K562 (cell line): ENCODE results near the gene AJUBA. TPM values are rescaled to one million over a fixed set of nuclear protein-coding genes. Genes with fewer than 3 reads are reported as not detected.

Experiments
- ARHGAP35 ChIP-seq: fragments of 450-650 bp; IDR thresholded peaks from 2 replicates; pipeline ENCODE4 v1.6.1; 2018; ENCODE audit not compliant: partially characterized antibody
- CREB1 ChIP-seq, 2 experiments: sonication (generic) in 1 of 2; formaldehyde crosslinking in 1 of 2; IDR thresholded peaks; 2 replicates each; pipeline versions ENCODE4 v1.6.1 to v1.8.0; 2012 to 2022; ENCODE audit warnings: inconsistent platforms in 1 of 2, mild to moderate bottlenecking in 1 of 2, missing genetic modification reagents in 1 of 2, moderate library complexity in 1 of 2
- E2F8 ChIP-seq: fragments of 450-650 bp; IDR thresholded peaks from 2 replicates; pipeline ENCODE4 v1.7.1; 2018; ENCODE audit warnings: mild to moderate bottlenecking, low read depth; ENCODE audit not compliant: partially characterized antibody
- HOXB6 ChIP-seq: fragments of 250-450 bp; sonication (Bioruptor Pico); IDR thresholded peaks from 2 replicates; pipeline ENCODE4 v1.5.1; 2022; ENCODE audit warnings: mild to moderate bottlenecking, borderline replicate concordance
- LCOR ChIP-seq: sonication (generic); formaldehyde crosslinking; IDR thresholded peaks from 2 replicates; pipeline ENCODE4 v1.8.0; 2022; ENCODE audit warnings: mild to moderate bottlenecking, missing genetic modification reagents
- MAX ChIP-seq: sonication (generic); formaldehyde crosslinking; IDR thresholded peaks from 2 replicates; pipeline ENCODE4 v1.9.0; 2022; ENCODE audit warnings: mild to moderate bottlenecking, missing genetic modification reagents
- NELFE ChIP-seq: IDR thresholded peaks from 2 replicates; pipeline ENCODE4 v1.6.1; 2011; ENCODE audit warnings: mild to moderate bottlenecking; ENCODE audit not compliant: insufficient read depth, insufficient read length
- SMAD4 ChIP-seq: fragments of 250-450 bp; sonication (Bioruptor Pico); conservative IDR thresholded peaks from 2 replicates; pipeline ENCODE4 v1.8.0; 2021; ENCODE audit warnings: inconsistent platforms, mild to moderate bottlenecking, moderate library complexity
- TEAD2 ChIP-seq: fragments of 450-650 bp; IDR thresholded peaks from 2 replicates; pipeline ENCODE4 v1.6.1; 2016; ENCODE audit warnings: missing genetic modification characterization, control low read depth, missing compliant biosample characterization
- TRIM24 ChIP-seq, 2 experiments: fragments of 450-650 bp; IDR thresholded peaks; 2 replicates each; pipeline ENCODE4 v1.6.1; 2016
- YY1 ChIP-seq, 3 experiments: IDR thresholded peaks; 2 replicates each; pipeline ENCODE4 v1.6.1; 2011; ENCODE audit warnings: low read length in 2 of 3, mild to moderate bottlenecking in 2 of 3, moderate library complexity in 2 of 3, borderline replicate concordance in 1 of 3, control low read depth in 1 of 3, low read depth in 1 of 3; ENCODE audit not compliant: insufficient read depth in 3 of 3, insufficient replicate concordance in 2 of 3, control insufficient read depth in 1 of 3, insufficient read length in 1 of 3; ENCODE audit errors: extremely low read depth in 1 of 3
- ZNF318 ChIP-seq, 2 experiments: fragments of 450-650 bp; IDR thresholded peaks; 2 replicates each; pipeline ENCODE4 v1.6.1; 2016; ENCODE audit warnings: mild to moderate bottlenecking in 2 of 2, borderline replicate concordance in 1 of 2, low read depth in 1 of 2, moderate library complexity in 1 of 2
- polyA plus RNA-seq, 8 experiments: library from polyadenylated mRNA; depleted of rRNA in 4 of 8; stranded (reverse) in 5 of 8; unstranded in 3 of 8; fragments of >200 nt; fragmentation: Nextera tagmentation in 2 of 8; fragmentation: Illumina TruSeq in 1 of 8; extraction: Ambion mirVana in 2 of 8; extraction: Trizol in 1 of 8; gene quantifications; 2 replicates each; pipeline versions ENCODE4 v1.2.1 to v1.2.3, GENCODE V29; 2011 to 2014; ENCODE audit warnings: inconsistent platforms in 1 of 8, missing spikeins in 1 of 8
- total RNA-seq, 7 experiments: library from RNA; depleted of rRNA in 6 of 7; stranded (reverse); fragments of >200 nt in 6 of 7; fragmentation: Illumina TruSeq in 2 of 7; extraction: Trizol in 2 of 7; gene quantifications; 2 replicates each; pipeline versions ENCODE4 v1.2.1 to v1.2.3, GENCODE V29; 2011 to 2021; ENCODE audit warnings: low replicate concordance in 1 of 7

The AJUBA gene
- total and polyA plus RNA-seq, 9 of the 15 experiments (the other 6 are each of a cell fraction or from before 2014, with no cell fraction given) = 0.73 to 4.7 (median 2.8) TPM

GRCh38 chr14:23006544-23007419, 24.4 kb upstream of the AJUBA start (continued):
- TF ChIP-seq CREB1 (IDR thresholded peaks at IDR 0.05) (peak; percentile 64), CREB1 (CRISPR knock-in tag; IDR thresholded peaks at IDR 0.05) (peak; percentile 88), LCOR (peak; percentile 85; the same call in 1 of the 2 replicates), ARHGAP35 (no peak), YY1 (IDR thresholded peaks at IDR 0.05; ENCODE audit: borderline replicate concordance in 1 of 3, control insufficient read depth in 1 of 3, extremely low read depth in 1 of 3, insufficient read depth in 3 of 3, insufficient read length in 1 of 3, insufficient replicate concordance in 2 of 3, low read depth in 1 of 3, low read length in 2 of 3) (peak; percentile 69 to 94 (median 82)), NELFE (no peak), MAX (CRISPR knock-in tag) (peak; percentile 98), TEAD2 (tag) (no peak), TRIM24 (IDR thresholded peaks at IDR 0.05) (peak in 1 of 2 experiments; percentile 27; a peak in 1 of 4 replicates), E2F8 (peak; percentile 79), ZNF318 (IDR thresholded peaks at IDR 0.05; ENCODE audit: borderline replicate concordance in 1 of 2, low read depth in 1 of 2) (no peak), SMAD4 (CRISPR knock-in tag) (peak; percentile 83), HOXB6 (CRISPR knock-in tag) (no peak)
